Fibroblast of the aortic adventitia (primary cell): ENCODE measurements around the gene PEX5L. TPM values are rescaled to one million over a fixed set of nuclear protein-coding genes. Genes with fewer than 3 reads are reported as not detected.

ENCODE experiments used
- DNase-seq: peaks from one replicate; pipeline ENCODE4 v3.0.0-alpha.2; 2010; ENCODE audit warnings: low read depth
- H3K4me3 ChIP-seq: 2 replicates; pipeline ENCODE4 v1.5.1; 2011; ENCODE audit warnings: low read depth, mild to moderate bottlenecking, control low read depth, low read length, moderate library complexity
- CTCF ChIP-seq: IDR thresholded peaks from 2 replicates; pipeline ENCODE4 v1.5.1; 2011; ENCODE audit warnings: mild to moderate bottlenecking, low read length, control low read depth, inconsistent platforms; ENCODE audit not compliant: insufficient read depth
- total RNA-seq: library from RNA; depleted of rRNA; stranded (reverse); fragments of >200 nt; gene quantifications from 2 replicates; pipeline ENCODE4 v1.2.3, GENCODE V29; 2012; ENCODE audit warnings: low replicate concordance

Gene PEX5L
- total RNA-seq, 1 donor, result 0.27 TPM

- no peak for TF ChIP-seq CTCF
- H3K4me3 ChIP-seq, result no peak overlapping the region
- no peak for DNase-seq
Observed at GRCh38 chr3:179828738-179829137, 208.0 kb downstream of the PEX5L start.

- H3K4me3 ChIP-seq, result no peak overlapping the region
- DNase-seq, result no peak
- no peak for TF ChIP-seq CTCF
Observed at GRCh38 chr3:179826247-179826637, 210.5 kb downstream of the PEX5L start.

GRCh38 chr3:179825527-179826246 lies 211.1 kb downstream of the PEX5L start:
- no peak overlapping the region for H3K4me3 ChIP-seq
- DNase-seq, result no peak
- no peak for TF ChIP-seq CTCF

GRCh38 chr3:179822296-179822695 lies 214.4 kb downstream of the PEX5L start:
- no peak for TF ChIP-seq CTCF
- no peak overlapping the region for H3K4me3 ChIP-seq
- no peak for DNase-seq

- no peak for DNase-seq
- no peak for TF ChIP-seq CTCF
Observed at GRCh38 chr3:179819379-179819778, 217.4 kb downstream of the PEX5L start.

GRCh38 chr3:179812096-179812382 lies 224.7 kb downstream of the PEX5L start:
- no peak overlapping the region for H3K4me3 ChIP-seq
- no peak for TF ChIP-seq CTCF
- DNase-seq, result no peak

More at GRCh38 chr3:179819379-179819778, 217.4 kb downstream of the PEX5L start:
- H3K4me3 ChIP-seq, result no peak overlapping the region
